ENCODE data around the gene EPC1. TPM values are rescaled to one million over a fixed set of nuclear protein-coding genes. Genes with fewer than 3 reads are reported as not detected.

The EPC1 gene
- total RNA-seq, 1 experiment from 2014 or later: 30.0 TPM

DNA sequence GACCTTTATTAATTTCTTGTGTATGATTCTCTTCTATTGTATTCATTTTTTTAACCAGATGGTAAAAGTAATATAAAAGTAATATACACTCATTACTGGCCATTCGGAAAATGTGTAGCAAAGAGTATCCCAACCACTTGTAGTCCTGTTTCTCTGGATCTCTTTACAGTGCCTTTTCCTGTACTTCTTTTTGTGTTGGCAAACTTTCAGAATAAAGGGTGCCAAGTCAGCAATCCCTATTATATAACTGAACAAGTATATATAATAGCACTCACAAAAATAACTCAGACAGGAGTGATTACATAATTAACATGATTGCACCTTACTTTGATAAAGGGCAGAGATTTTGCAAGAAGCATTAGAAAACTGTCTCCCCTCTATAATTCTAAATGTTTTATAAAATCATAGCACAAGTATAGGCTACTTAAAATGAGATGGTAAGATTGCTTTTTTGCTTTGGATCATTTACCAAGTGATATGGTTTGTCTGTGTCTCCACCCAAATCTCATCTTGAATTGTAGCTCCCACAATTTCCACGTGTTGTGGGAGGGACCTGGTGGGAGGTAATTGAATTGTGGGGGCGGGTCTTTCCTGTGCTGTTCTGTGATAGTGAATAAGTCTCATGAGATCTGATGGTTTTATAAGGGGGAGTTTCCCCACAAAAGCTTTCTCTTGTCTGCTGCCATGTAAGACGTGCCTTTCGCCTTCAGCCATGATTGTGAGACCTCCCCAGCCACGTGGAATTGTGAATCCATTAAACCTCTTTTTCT is 41.5 kb upstream of the EPC1 start:
- intact Hi-C loops (cut with micrococcal nuclease; ENCODE audit: unreplicated experiment): no loop called here
- peaks cover 12% of the 10 kb centered on the region for H3K4me1 Mint-ChIP-seq (ENCODE audit: low read depth, unreplicated experiment)
- CTCF ChIA-PET: no interaction called here
- no peak for DNase-seq
- H3K36me3 Mint-ChIP-seq (ENCODE audit: insufficient read depth, unreplicated experiment): no peaks in the 10 kb centered on the region
- no peak for TF ChIP-seq CTCF (IDR thresholded peaks at IDR 0.05; ENCODE audit: unreplicated experiment)
- H3K9me3 Mint-ChIP-seq (ENCODE audit: low read depth, unreplicated experiment): no peaks in the 10 kb centered on the region
- H3K4me3 Mint-ChIP-seq (ENCODE audit: low read depth, unreplicated experiment): no peak overlapping the region
- no TSS peak for BruUV-seq (replicated peaks)
- H3K27me3 Mint-ChIP-seq (ENCODE audit: unreplicated experiment): no peaks in the 10 kb centered on the region
- no peak overlapping the region for H3K27ac Mint-ChIP-seq (ENCODE audit: unreplicated experiment)

GRCh38 chr10:32386623-32387260 is 39.8 kb upstream of the EPC1 start:
- no peak for TF ChIP-seq CTCF (IDR thresholded peaks at IDR 0.05; ENCODE audit: unreplicated experiment)
- no peaks in the 10 kb centered on the region for H3K36me3 Mint-ChIP-seq (ENCODE audit: insufficient read depth, unreplicated experiment)
- CTCF ChIA-PET: no interaction called here
- no peaks in the 10 kb centered on the region for H3K9me3 Mint-ChIP-seq (ENCODE audit: low read depth, unreplicated experiment)
- no peak for DNase-seq
- H3K4me3 Mint-ChIP-seq (ENCODE audit: low read depth, unreplicated experiment): no peak overlapping the region
- no TSS peak for BruUV-seq (replicated peaks)
- H3K27ac Mint-ChIP-seq (ENCODE audit: unreplicated experiment): no peak overlapping the region
- H3K27me3 Mint-ChIP-seq (ENCODE audit: unreplicated experiment): no peaks in the 10 kb centered on the region
- peaks cover 17% of the 10 kb centered on the region for H3K4me1 Mint-ChIP-seq (ENCODE audit: low read depth, unreplicated experiment)
- intact Hi-C loops (cut with micrococcal nuclease; ENCODE audit: unreplicated experiment): no loop called here

- TF ChIP-seq CTCF (IDR thresholded peaks at IDR 0.05; ENCODE audit: unreplicated experiment): no peak
- Mint-ChIP-seq H3K27me3 (ENCODE audit: unreplicated experiment) (no peaks in the 10 kb centered on the region), H3K4me3 (ENCODE audit: low read depth, unreplicated experiment) (no peak overlapping the region), H3K4me1 (ENCODE audit: low read depth, unreplicated experiment) (peaks cover 28% of the 10 kb centered on the region), H3K27ac (ENCODE audit: unreplicated experiment) (no peak overlapping the region), H3K36me3 (ENCODE audit: insufficient read depth, unreplicated experiment) (peaks cover 6% of the 10 kb centered on the region), H3K9me3 (ENCODE audit: low read depth, unreplicated experiment) (no peaks in the 10 kb centered on the region)
- intact Hi-C loops (cut with micrococcal nuclease; ENCODE audit: unreplicated experiment): loop anchor here (5.0 kb wide), 1 partner anchor 63 kb away; the partner anchor contains the start of gene CCDC7
- DNase-seq: no peak
- CTCF ChIA-PET: no interaction called here
- no TSS peak for BruUV-seq (replicated peaks)
Observed at GRCh38 chr10:32384171-32384570, 37.2 kb upstream of the EPC1 start.

GRCh38 chr10:32381165-32381564 is 34.2 kb upstream of the EPC1 start:
- CTCF ChIA-PET: no interaction called here

More at GRCh38 chr10:32381165-32381564, 34.2 kb upstream of the EPC1 start:
- BruUV-seq (replicated peaks): no TSS peak
- Mint-ChIP-seq H3K27ac (ENCODE audit: unreplicated experiment) (no peak overlapping the region), H3K4me3 (ENCODE audit: low read depth, unreplicated experiment) (no peak overlapping the region), H3K9me3 (ENCODE audit: low read depth, unreplicated experiment) (no peaks in the 10 kb centered on the region), H3K27me3 (ENCODE audit: unreplicated experiment) (no peaks in the 10 kb centered on the region), H3K36me3 (ENCODE audit: insufficient read depth, unreplicated experiment) (peaks cover 6% of the 10 kb centered on the region), H3K4me1 (ENCODE audit: low read depth, unreplicated experiment) (peaks cover 15% of the 10 kb centered on the region)
- intact Hi-C loops (cut with micrococcal nuclease; ENCODE audit: unreplicated experiment): loop anchor here (5.0 kb wide), 1 partner anchor 66 kb away; the partner anchor contains the start of gene CCDC7
- DNase-seq: no peak
- no peak for TF ChIP-seq CTCF (IDR thresholded peaks at IDR 0.05; ENCODE audit: unreplicated experiment)

All from Calu3 (cell line).